A549 (cell line): ENCODE results near the gene CCDC43. TPM values are rescaled to one million over a fixed set of nuclear protein-coding genes. Genes with fewer than 3 reads are reported as not detected.

Experiments
- ATAC-seq, 2 experiments: fragments of 200-7000 bp in 1 of 2; fragments of >200 bp in 1 of 2; cut with Nextera tagmentation in 1 of 2; cut with Tn5 transposase in 1 of 2; 3 replicates each; pipeline versions ENCODE4 v1.8.0 to v1.9.1; 2018 to 2020; ENCODE audit warnings: mild to moderate bottlenecking in 1 of 2, moderate library complexity in 1 of 2
- CTCF ChIA-PET: fragments of 300-600 bp; sonication (Branson Sonifier 250); formaldehyde crosslinking; extraction: SDS; loops from one replicate; lab custom pipeline; 2021; ENCODE audit warnings: antibody characterized with exemption, inconsistent platforms; lab: Yijun Ruan, JAX
- POLR2A ChIA-PET: fragments of 350-600 bp; formaldehyde crosslinking; extraction: SDS; loops from one replicate; lab custom pipeline; 2021; ENCODE audit warnings: antibody characterized with exemption, inconsistent platforms; lab: Yijun Ruan, JAX
- DNase-seq, 2 experiments: peaks; one replicate each; pipeline versions ENCODE4 v3.0.0 to v3.0.0-alpha.2; 2011 to 2016; ENCODE audit warnings: low read depth in 1 of 2, low spot score in 1 of 2
- FAIRE-seq: peaks from 2 replicates; lab custom pipeline; 2011; peaks lifted over from hg19 to GRCh38; lab: Jason Lieb, UNC
- H3K27ac ChIP-seq, 2 experiments: fragments of >200 bp; sonication (Bioruptor Twin); formaldehyde crosslinking; 3 replicates each; pipeline ENCODE4 v1.5.1; 2016 to 2017
- H3K4me1 ChIP-seq: fragments of >200 bp; sonication (Bioruptor Twin); formaldehyde crosslinking; 3 replicates; pipeline ENCODE4 v1.6.1; 2016
- H3K4me2 ChIP-seq: fragments of >200 bp; sonication (Bioruptor Twin); formaldehyde crosslinking; 3 replicates; pipeline ENCODE4 v1.6.1; 2016
- H3K4me3 ChIP-seq: fragments of >200 bp; sonication (Bioruptor Twin); formaldehyde crosslinking; 3 replicates; pipeline ENCODE4 v1.5.1; 2016
- H3K9me3 ChIP-seq: fragments of >200 bp; sonication (Bioruptor Twin); formaldehyde crosslinking; 3 replicates; pipeline ENCODE4 v1.6.1; 2016
- BCL3 ChIP-seq: fragments of >200 bp; sonication (Bioruptor Twin); formaldehyde crosslinking; IDR thresholded peaks from 3 replicates; pipeline ENCODE4 v1.6.1; 2016
- BHLHE40 ChIP-seq: IDR thresholded peaks from 2 replicates; pipeline ENCODE4 v1.6.1; 2012; ENCODE audit warnings: low read depth, low read length, inconsistent platforms
- CEBPB ChIP-seq, 2 experiments: fragments of >200 bp in 1 of 2; sonication (Bioruptor Twin) in 1 of 2; formaldehyde crosslinking in 1 of 2; IDR thresholded peaks; 2 replicates each; pipeline ENCODE4 v1.6.1; 2012 to 2016
- CHD2 ChIP-seq: fragments of 150-350 bp; IDR thresholded peaks from 2 replicates; pipeline ENCODE4 v1.6.1; 2014; ENCODE audit warnings: low read length; ENCODE audit not compliant: partially characterized antibody
- CHD4 ChIP-seq: fragments of 200-600 bp; sonication (generic); IDR thresholded peaks from 2 replicates; pipeline ENCODE4 v1.6.1; 2016; ENCODE audit warnings: antibody characterized with exemption, mild to moderate bottlenecking, borderline replicate concordance
- ELK1 ChIP-seq: fragments of 150-350 bp; IDR thresholded peaks from 2 replicates; pipeline ENCODE4 v1.6.1; 2014; ENCODE audit warnings: low read depth, mild to moderate bottlenecking, low read length
- FOSL2 ChIP-seq, 2 experiments: fragments of 450-650 bp in 1 of 2; fragments of >200 bp in 1 of 2; sonication (Bioruptor Twin) in 1 of 2; formaldehyde crosslinking; IDR thresholded peaks; 2 replicates each; pipeline versions ENCODE4 v1.5.0 to v1.6.1; 2016 to 2020; ENCODE audit warnings: mild to moderate bottlenecking in 1 of 2, moderate library complexity in 1 of 2
- GATA3 ChIP-seq: IDR thresholded peaks from 2 replicates; pipeline ENCODE4 v1.6.1; 2012; ENCODE audit warnings: borderline replicate concordance
- HOXA7 ChIP-seq: fragments of 250-450 bp; sonication (Bioruptor Pico); IDR thresholded peaks from 2 replicates; pipeline ENCODE4 v1.5.0; 2020; ENCODE audit warnings: mild to moderate bottlenecking, moderate library complexity
- JUNB ChIP-seq: fragments of >200 bp; sonication (Bioruptor Twin); formaldehyde crosslinking; IDR thresholded peaks from 2 replicates; pipeline ENCODE4 v1.6.1; 2016
- MAFK ChIP-seq: fragments of 450-650 bp; IDR thresholded peaks from 2 replicates; pipeline ENCODE4 v1.6.1; 2014; ENCODE audit not compliant: partially characterized antibody
- MAZ ChIP-seq: fragments of 150-350 bp; IDR thresholded peaks from 2 replicates; pipeline ENCODE4 v1.6.1; 2014; ENCODE audit warnings: antibody characterized with exemption, low read depth, low read length, borderline replicate concordance
- MYC ChIP-seq: IDR thresholded peaks from 2 replicates; pipeline ENCODE4 v1.6.1; 2012; ENCODE audit warnings: mild to moderate bottlenecking, inconsistent platforms, low read length, improper control_type of control experiment, borderline replicate concordance
- NFE2L2 ChIP-seq: fragments of 150-350 bp; conservative IDR thresholded peaks from 2 replicates; pipeline ENCODE4 v1.6.1; 2014; ENCODE audit warnings: low read length
- NR3C1 ChIP-seq: fragments of >200 bp; sonication (Bioruptor Twin); formaldehyde crosslinking; IDR thresholded peaks from 3 replicates; pipeline ENCODE4 v1.6.1; 2017
- POLR2A ChIP-seq: IDR thresholded peaks from 2 replicates; pipeline ENCODE4 v1.6.1; 2012; ENCODE audit warnings: mild to moderate bottlenecking, low read length
- RAD21 ChIP-seq, 2 experiments: fragments of >200 bp in 1 of 2; sonication (Bioruptor Twin) in 1 of 2; formaldehyde crosslinking in 1 of 2; IDR thresholded peaks in 1 of 2; conservative IDR thresholded peaks in 1 of 2; 2 replicates in 1 of 2; 3 replicates in 1 of 2; pipeline ENCODE4 v1.6.1; 2012 to 2018; ENCODE audit warnings: inconsistent platforms in 1 of 2
- RARB ChIP-seq: fragments of 250-450 bp; sonication (Bioruptor Pico); IDR thresholded peaks from 2 replicates; pipeline ENCODE4 v1.8.0; 2021; ENCODE audit warnings: mild to moderate bottlenecking, moderate library complexity
- RCOR1 ChIP-seq: fragments of 150-350 bp; IDR thresholded peaks from 2 replicates; pipeline ENCODE4 v1.6.1; 2014; ENCODE audit warnings: antibody characterized with exemption, low read length, low read depth
- RNF2 ChIP-seq: fragments of 200-600 bp; sonication (generic); IDR thresholded peaks from 2 replicates; pipeline ENCODE4 v1.6.1; 2016; ENCODE audit warnings: low read depth, mild to moderate bottlenecking, antibody characterized with exemption, moderate library complexity, borderline replicate concordance
- SMC3 ChIP-seq: fragments of >200 bp; sonication (Bioruptor Twin); formaldehyde crosslinking; IDR thresholded peaks from 3 replicates; pipeline ENCODE4 v1.6.1; 2018; ENCODE audit warnings: inconsistent platforms
- TFCP2L1 ChIP-seq: fragments of 250-450 bp; sonication (Bioruptor Pico); IDR thresholded peaks from 2 replicates; pipeline ENCODE4 v1.5.0; 2021; ENCODE audit warnings: mild to moderate bottlenecking
- USF2 ChIP-seq: fragments of 450-650 bp; IDR thresholded peaks from 2 replicates; pipeline ENCODE4 v1.6.1; 2014; ENCODE audit warnings: antibody characterized with exemption
- WGBS: methylation state at CpG from one replicate; pipeline ENCODE4 v1.1.6; 2017; ENCODE audit errors: missing lambda C conversion rate; 5-methylcytosine and 5-hydroxymethylcytosine counted together
- polyA plus RNA-seq, 4 experiments: library from polyadenylated mRNA; depleted of rRNA in 3 of 4; stranded (reverse); fragments of >200 nt; fragmentation: RNase III in 1 of 4; extraction: RNeasy Plus Mini Kit Qiagen cat#74134 plus additional on column Dnase treatment in 1 of 4; gene quantifications; 2 replicates in 3 of 4; 3 replicates in 1 of 4; pipeline ENCODE4 v1.2.3, GENCODE V29; 2011 to 2017
- TF ChIP-seq, protein P1 (sequence below): fragments of >200 bp; sonication (Bioruptor Twin); formaldehyde crosslinking; IDR thresholded peaks from 3 replicates; pipeline ENCODE4 v1.5.1; 2016
- TF ChIP-seq, protein P2 (sequence below): fragments of 200-600 bp; sonication (generic); IDR thresholded peaks from 2 replicates; pipeline ENCODE4 v1.6.1; 2016; ENCODE audit warnings: antibody characterized with exemption, mild to moderate bottlenecking, moderate library complexity

CCDC43 gene
- polyA plus RNA-seq, 2 of the 4 experiments (the other 2 are of a cell fraction): 34.3 to 37.3 TPM

- ChIA-PET POLR2A (no interaction called here), CTCF (interaction anchor here (0.6 to 1.6 kb wide), 2 partner anchors 10 to 343 kb away, joined by 3 to 4 read pairs; no protein-coding TSS in a partner anchor)
- no peak for DNase-seq
- Histone ChIP-seq H3K4me1 (no peaks in the 10 kb centered on the region), H3K27ac (no peak overlapping the region), H3K9me3 (no peaks in the 10 kb centered on the region), H3K4me2 (no peak overlapping the region), H3K4me3 (no peak overlapping the region)
- TF ChIP-seq JUNB: no peak
- TF ChIP-seq POLR2A: no peak
- TF ChIP-seq, protein P1, sequence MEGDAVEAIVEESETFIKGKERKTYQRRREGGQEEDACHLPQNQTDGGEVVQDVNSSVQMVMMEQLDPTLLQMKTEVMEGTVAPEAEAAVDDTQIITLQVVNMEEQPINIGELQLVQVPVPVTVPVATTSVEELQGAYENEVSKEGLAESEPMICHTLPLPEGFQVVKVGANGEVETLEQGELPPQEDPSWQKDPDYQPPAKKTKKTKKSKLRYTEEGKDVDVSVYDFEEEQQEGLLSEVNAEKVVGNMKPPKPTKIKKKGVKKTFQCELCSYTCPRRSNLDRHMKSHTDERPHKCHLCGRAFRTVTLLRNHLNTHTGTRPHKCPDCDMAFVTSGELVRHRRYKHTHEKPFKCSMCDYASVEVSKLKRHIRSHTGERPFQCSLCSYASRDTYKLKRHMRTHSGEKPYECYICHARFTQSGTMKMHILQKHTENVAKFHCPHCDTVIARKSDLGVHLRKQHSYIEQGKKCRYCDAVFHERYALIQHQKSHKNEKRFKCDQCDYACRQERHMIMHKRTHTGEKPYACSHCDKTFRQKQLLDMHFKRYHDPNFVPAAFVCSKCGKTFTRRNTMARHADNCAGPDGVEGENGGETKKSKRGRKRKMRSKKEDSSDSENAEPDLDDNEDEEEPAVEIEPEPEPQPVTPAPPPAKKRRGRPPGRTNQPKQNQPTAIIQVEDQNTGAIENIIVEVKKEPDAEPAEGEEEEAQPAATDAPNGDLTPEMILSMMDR: no peak
- no peak for ATAC-seq
- FAIRE-seq: peak; percentile 96
- WGBS: 91% methylated on average over 2 of the region's 2 CpGs
Measured at GRCh38 chr17:44673893-44674292, 15.7 kb downstream of the CCDC43 start.

DNA sequence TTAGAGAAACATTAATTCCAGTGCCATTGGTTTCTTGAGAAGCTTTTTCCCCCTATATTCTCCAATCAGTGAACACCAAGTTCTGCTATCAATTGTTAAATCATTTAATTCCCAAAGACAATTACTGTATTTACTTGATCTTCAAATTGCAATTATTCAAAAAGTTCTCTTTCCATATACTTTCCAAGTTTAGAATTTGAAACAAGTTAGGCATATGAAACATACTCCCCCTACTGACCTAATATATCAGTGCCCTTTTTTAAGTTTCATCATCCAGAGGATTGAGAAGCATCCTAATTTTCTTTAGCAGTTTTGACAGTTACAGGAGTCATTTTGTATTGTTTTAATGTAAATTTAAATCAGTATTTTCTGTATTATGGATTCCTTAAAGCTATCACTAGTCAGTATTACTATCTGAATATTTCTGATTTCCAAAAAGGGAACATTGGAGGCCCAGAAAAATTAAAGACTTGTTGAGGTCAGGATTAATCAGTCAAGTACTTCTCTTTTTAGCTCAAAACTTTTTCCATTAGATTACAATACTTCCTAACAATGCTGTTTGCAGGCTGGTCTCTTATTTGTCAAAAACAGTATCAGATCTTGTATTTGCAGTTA is 17.0 kb downstream of the CCDC43 start:
- H3K4me2 ChIP-seq: no peak overlapping the region
- H3K4me3 ChIP-seq: no peak overlapping the region
- peak; percentile 66 to 70; a peak in 3 of 6 replicates for ATAC-seq
- CTCF ChIA-PET: interaction anchor here (0.6 to 4.5 kb wide), 31 partner anchors 9 to 296 kb away, joined by 3 to 45 read pairs (median 4); partner anchors contain the start of genes CCDC43 and MEIOC
- no peak overlapping the region for H3K27ac ChIP-seq
- H3K9me3 ChIP-seq: no peaks in the 10 kb centered on the region
- DNase-seq: peak; percentile 42 to 60
- POLR2A ChIA-PET: no interaction called here
- H3K4me1 ChIP-seq: no peaks in the 10 kb centered on the region
- peak; percentile 99 for FAIRE-seq
- TF ChIP-seq, protein P2, sequence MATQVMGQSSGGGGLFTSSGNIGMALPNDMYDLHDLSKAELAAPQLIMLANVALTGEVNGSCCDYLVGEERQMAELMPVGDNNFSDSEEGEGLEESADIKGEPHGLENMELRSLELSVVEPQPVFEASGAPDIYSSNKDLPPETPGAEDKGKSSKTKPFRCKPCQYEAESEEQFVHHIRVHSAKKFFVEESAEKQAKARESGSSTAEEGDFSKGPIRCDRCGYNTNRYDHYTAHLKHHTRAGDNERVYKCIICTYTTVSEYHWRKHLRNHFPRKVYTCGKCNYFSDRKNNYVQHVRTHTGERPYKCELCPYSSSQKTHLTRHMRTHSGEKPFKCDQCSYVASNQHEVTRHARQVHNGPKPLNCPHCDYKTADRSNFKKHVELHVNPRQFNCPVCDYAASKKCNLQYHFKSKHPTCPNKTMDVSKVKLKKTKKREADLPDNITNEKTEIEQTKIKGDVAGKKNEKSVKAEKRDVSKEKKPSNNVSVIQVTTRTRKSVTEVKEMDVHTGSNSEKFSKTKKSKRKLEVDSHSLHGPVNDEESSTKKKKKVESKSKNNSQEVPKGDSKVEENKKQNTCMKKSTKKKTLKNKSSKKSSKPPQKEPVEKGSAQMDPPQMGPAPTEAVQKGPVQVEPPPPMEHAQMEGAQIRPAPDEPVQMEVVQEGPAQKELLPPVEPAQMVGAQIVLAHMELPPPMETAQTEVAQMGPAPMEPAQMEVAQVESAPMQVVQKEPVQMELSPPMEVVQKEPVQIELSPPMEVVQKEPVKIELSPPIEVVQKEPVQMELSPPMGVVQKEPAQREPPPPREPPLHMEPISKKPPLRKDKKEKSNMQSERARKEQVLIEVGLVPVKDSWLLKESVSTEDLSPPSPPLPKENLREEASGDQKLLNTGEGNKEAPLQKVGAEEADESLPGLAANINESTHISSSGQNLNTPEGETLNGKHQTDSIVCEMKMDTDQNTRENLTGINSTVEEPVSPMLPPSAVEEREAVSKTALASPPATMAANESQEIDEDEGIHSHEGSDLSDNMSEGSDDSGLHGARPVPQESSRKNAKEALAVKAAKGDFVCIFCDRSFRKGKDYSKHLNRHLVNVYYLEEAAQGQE: no peak
- no peak for TF ChIP-seq RCOR1
- no peak for TF ChIP-seq JUNB
- TF ChIP-seq HOXA7: no peak
- TF ChIP-seq RARB (CRISPR knock-in tag): no peak
- no peak for TF ChIP-seq TFCP2L1 (CRISPR knock-in tag)
- no peak for TF ChIP-seq BCL3
- no peak for TF ChIP-seq POLR2A
- no peak for TF ChIP-seq MAZ
- no peak for TF ChIP-seq RNF2
- no peak for TF ChIP-seq FOSL2 (IDR thresholded peaks at IDR 0.05)
- TF ChIP-seq FOSL2 (CRISPR knock-in tag; IDR thresholded peaks at IDR 0.05): no peak
- no peak for TF ChIP-seq NR3C1
- no peak for TF ChIP-seq MYC
- TF ChIP-seq CEBPB (IDR thresholded peaks at IDR 0.05): peak in 1 of 2 experiments; percentile 23; a peak in 1 of 4 replicates
- no peak for TF ChIP-seq GATA3
- no peak for TF ChIP-seq ELK1
- TF ChIP-seq NFE2L2: no peak
- TF ChIP-seq MAFK: no peak
- TF ChIP-seq USF2: no peak
- TF ChIP-seq RAD21 (conservative IDR thresholded peaks at IDR 0.05 in 1 of 2, IDR thresholded peaks at IDR 0.05 in 1 of 2): peak; percentile 61 to 76
- TF ChIP-seq CHD2: no peak
- peak; percentile 65 for TF ChIP-seq SMC3
- TF ChIP-seq CHD4: no peak
- TF ChIP-seq, protein P1: peak; percentile 74
- TF ChIP-seq BHLHE40: no peak
